HG03354 (cell line): ENCODE data around the gene FSTL4.
A peak's percentile ranks its signal among the peaks of the same experiment; 100 is the strongest.

ENCODE experiments used
- ATAC-seq: cut with Tn5 transposase; IDR thresholded peaks from one replicate; pipeline ENCODE4 v1.9.1; 2021; ENCODE audit warnings: mild to moderate bottlenecking; ENCODE audit not compliant: unreplicated experiment, poor library complexity, severe bottlenecking

The FSTL4 gene

GRCh38 chr5:133441166-133441815, 171.1 kb downstream of the FSTL4 start:
- no peak for ATAC-seq

- no peak for ATAC-seq
Observed at GRCh38 chr5:133440467-133441115, 171.8 kb downstream of the FSTL4 start.

GRCh38 chr5:133439859-133440258, 172.5 kb downstream of the FSTL4 start:
- no peak for ATAC-seq

GRCh38 chr5:133438487-133438886, 173.9 kb downstream of the FSTL4 start:
- no peak for ATAC-seq

- ATAC-seq: no peak
Observed at GRCh38 chr5:133434336-133434735, 178.0 kb downstream of the FSTL4 start.

- ATAC-seq: no peak
Observed at GRCh38 chr5:133433641-133434040, 178.7 kb downstream of the FSTL4 start.

GRCh38 chr5:133432956-133433532, 179.3 kb downstream of the FSTL4 start:
- ATAC-seq: no peak

GRCh38 chr5:133431326-133431865, 180.9 kb downstream of the FSTL4 start:
- ATAC-seq: no peak

- ATAC-seq: no peak
Observed at GRCh38 chr5:133430095-133430494, 182.2 kb downstream of the FSTL4 start.

- ATAC-seq: no peak
Observed at GRCh38 chr5:133429046-133429445, 183.3 kb downstream of the FSTL4 start.

- no peak for ATAC-seq
Observed at GRCh38 chr5:133428072-133428660, 184.2 kb downstream of the FSTL4 start.

GRCh38 chr5:133427121-133427777, 185.1 kb downstream of the FSTL4 start:
- ATAC-seq: no peak

GRCh38 chr5:133426264-133426663, 186.1 kb downstream of the FSTL4 start:
- no peak for ATAC-seq

GRCh38 chr5:133425764-133426163, 186.6 kb downstream of the FSTL4 start:
- ATAC-seq: no peak

GRCh38 chr5:133425222-133425621, 187.1 kb downstream of the FSTL4 start:
- ATAC-seq: no peak

- peak; percentile 79 for ATAC-seq
Observed at GRCh38 chr5:133423618-133424282, 188.6 kb downstream of the FSTL4 start.

GRCh38 chr5:133423011-133423617, 189.2 kb downstream of the FSTL4 start:
- no peak for ATAC-seq

- no peak for ATAC-seq
Observed at GRCh38 chr5:133421806-133422205, 190.5 kb downstream of the FSTL4 start.

- ATAC-seq: no peak
Observed at GRCh38 chr5:133421394-133421793, 190.9 kb downstream of the FSTL4 start.
